ENCODE data around the gene CSTPP1. TPM values are rescaled to one million over a fixed set of nuclear protein-coding genes. Genes with fewer than 3 reads are reported as not detected.

Gene CSTPP1
- total and polyA plus RNA-seq, 2 of the 4 experiments (the other 2 are of a cell fraction): 22.0 to 35.7 TPM

DNA sequence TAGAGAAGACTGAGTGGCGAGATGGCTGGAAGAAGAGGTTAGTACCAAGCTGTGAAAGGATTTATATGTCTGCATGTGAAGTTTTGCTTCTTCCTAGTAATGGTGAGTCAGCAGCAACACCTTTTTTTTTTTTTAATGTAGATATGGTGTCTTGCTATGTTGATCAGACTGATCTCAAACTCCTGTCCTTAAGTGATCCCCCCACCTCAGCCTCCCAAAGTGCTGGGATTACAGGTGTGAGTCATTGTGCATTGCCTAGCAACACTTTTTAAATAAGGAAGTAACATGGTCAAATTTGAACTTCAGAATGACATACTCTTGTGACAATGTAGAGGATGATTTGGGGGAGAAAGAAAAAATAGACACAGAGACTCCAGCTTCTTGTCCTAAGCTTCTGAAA is 6.5 kb upstream of the CSTPP1 start:
- no peaks in the 10 kb centered on the region for H4K20me1 ChIP-seq (ENCODE audit: insufficient read depth, low read length)
- no peak overlapping the region for H3K18ac ChIP-seq (ENCODE audit: low read depth, low read length)
- no peak overlapping the region for H3K56ac ChIP-seq (ENCODE audit: extremely low read depth, insufficient read depth, low read length)
- no peaks in the 10 kb centered on the region for H3K9me1 ChIP-seq (ENCODE audit: insufficient read depth, low read length)
- no TSS peak for BruUV-seq (replicated peaks)
- POLR2A ChIA-PET (ENCODE audit: unreplicated experiment): no interaction called here
- H2AK9ac ChIP-seq (replicated peaks; ENCODE audit: low read depth, low read length, poor library complexity): no peak overlapping the region
- H3K4me2 ChIP-seq (ENCODE audit: low read depth, low read length): no peak overlapping the region
- H2BK15ac ChIP-seq (ENCODE audit: low read depth, low read length): no peak overlapping the region
- H3K27ac ChIP-seq (ENCODE audit: insufficient read depth, low read length): no peak overlapping the region
- no peak overlapping the region for H2AK5ac ChIP-seq (ENCODE audit: low read depth, low read length)
- no peak overlapping the region for H3K23ac ChIP-seq (ENCODE audit: low read depth, low read length)
- TF ChIP-seq RAD21 (IDR thresholded peaks at IDR 0.05; ENCODE audit: low read length): 0 out of 2 replicates have a peak, but pooled peaks have one; percentile 5
- no peak for TF ChIP-seq MXI1 (IDR thresholded peaks at IDR 0.05; ENCODE audit: borderline replicate concordance, low read depth, low read length)
- peak; percentile 88 for TF ChIP-seq NFE2L2 (IDR thresholded peaks at IDR 0.05; ENCODE audit: low read depth, low read length)
- peak; percentile 59 for TF ChIP-seq MAFK (IDR thresholded peaks at IDR 0.05; ENCODE audit: low read depth, low read length)
- peak; percentile 55 for TF ChIP-seq FOS (IDR thresholded peaks at IDR 0.05; ENCODE audit: low read depth, low read length)
- no peak for TF ChIP-seq SMC3 (IDR thresholded peaks at IDR 0.05; ENCODE audit: low read depth, low read length)
- no peak overlapping the region for H2BK20ac ChIP-seq (ENCODE audit: low read depth, low read length)
- dilution Hi-C loops (cut with HindIII; ENCODE audit: low sequenced_read_pairs, unreplicated experiment) (no loop called here), intact Hi-C loops (cut with micrococcal nuclease) (no loop called here), in situ Hi-C loops (cut with MboI; ENCODE audit: low sequenced_read_pairs) (no loop called here)
- H3K27me3 ChIP-seq (ENCODE audit: control insufficient read depth, insufficient read depth, low read length): no peaks in the 10 kb centered on the region
- H3K4me1 ChIP-seq (ENCODE audit: control insufficient read depth, insufficient read depth, low read length): peaks cover 2% of the 10 kb centered on the region; the same call in 1 of the 2 replicates
- ATAC-seq (ENCODE audit: low read depth) (peak; percentile 59), DNase-seq (peak; percentile 73)
- H3K36me3 ChIP-seq (ENCODE audit: control insufficient read depth, insufficient read depth, low read length): no peaks in the 10 kb centered on the region
- no peak overlapping the region for H3K9ac ChIP-seq (ENCODE audit: low read depth, low read length)
- H3K14ac ChIP-seq (replicated peaks; ENCODE audit: low read depth, low read length): no peak overlapping the region
- H4K8ac ChIP-seq (ENCODE audit: low read depth in 2 of 2, low read length in 2 of 2): no peak overlapping the region
- no peak overlapping the region for H3K4ac ChIP-seq (ENCODE audit: low read depth, low read length)
- no peak overlapping the region for H2BK5ac ChIP-seq (ENCODE audit: low read depth, low read length, poor library complexity, severe bottlenecking)
- H2BK120ac ChIP-seq (ENCODE audit: low read depth, low read length): no peak overlapping the region
- H2AFZ ChIP-seq (replicated peaks; ENCODE audit: low read length, poor library complexity): no peak overlapping the region
- WGBS, 2 experiments (ENCODE audit: extremely low coverage in 2 of 2, insufficient read length in 1 of 2): 50% methylated on average over 1 of the region's 1 CpG; no CpG with 5 or more reads in 1 of the 2 experiments
- no peak overlapping the region for H4K5ac ChIP-seq (ENCODE audit: low read depth, low read length)
- CTCF ChIA-PET: interaction anchor here (0.6 to 1.1 kb wide), 2 partner anchors 52 to 223 kb away, joined by 3 read pairs; no protein-coding TSS in a partner anchor
- H3K9me3 ChIP-seq (ENCODE audit: control insufficient read depth, insufficient read depth, low read length): no peaks in the 10 kb centered on the region
- no peaks in the 10 kb centered on the region for H3K79me1 ChIP-seq (ENCODE audit: low read depth in 1 of 2, low read length in 2 of 2)
- no peak overlapping the region for H3K4me3 ChIP-seq (ENCODE audit: insufficient read depth, low read depth, low read length)
- H4K91ac ChIP-seq (ENCODE audit: insufficient read depth, low read depth, low read length): no peak overlapping the region
